HG03025 (cell line): ENCODE data around the gene PSMA7.
"Not testable (repeated sequence)": the region's sequence is repeated elsewhere in the genome, so short reads cannot be mapped to it uniquely, and the experiment has no call there.

ENCODE experiments used
- ATAC-seq: cut with Tn5 transposase; IDR thresholded peaks from one replicate; pipeline ENCODE4 v1.9.1; 2021; ENCODE audit warnings: mild to moderate bottlenecking, moderate library complexity; ENCODE audit not compliant: unreplicated experiment, low FRiP score

Gene PSMA7

DNA sequence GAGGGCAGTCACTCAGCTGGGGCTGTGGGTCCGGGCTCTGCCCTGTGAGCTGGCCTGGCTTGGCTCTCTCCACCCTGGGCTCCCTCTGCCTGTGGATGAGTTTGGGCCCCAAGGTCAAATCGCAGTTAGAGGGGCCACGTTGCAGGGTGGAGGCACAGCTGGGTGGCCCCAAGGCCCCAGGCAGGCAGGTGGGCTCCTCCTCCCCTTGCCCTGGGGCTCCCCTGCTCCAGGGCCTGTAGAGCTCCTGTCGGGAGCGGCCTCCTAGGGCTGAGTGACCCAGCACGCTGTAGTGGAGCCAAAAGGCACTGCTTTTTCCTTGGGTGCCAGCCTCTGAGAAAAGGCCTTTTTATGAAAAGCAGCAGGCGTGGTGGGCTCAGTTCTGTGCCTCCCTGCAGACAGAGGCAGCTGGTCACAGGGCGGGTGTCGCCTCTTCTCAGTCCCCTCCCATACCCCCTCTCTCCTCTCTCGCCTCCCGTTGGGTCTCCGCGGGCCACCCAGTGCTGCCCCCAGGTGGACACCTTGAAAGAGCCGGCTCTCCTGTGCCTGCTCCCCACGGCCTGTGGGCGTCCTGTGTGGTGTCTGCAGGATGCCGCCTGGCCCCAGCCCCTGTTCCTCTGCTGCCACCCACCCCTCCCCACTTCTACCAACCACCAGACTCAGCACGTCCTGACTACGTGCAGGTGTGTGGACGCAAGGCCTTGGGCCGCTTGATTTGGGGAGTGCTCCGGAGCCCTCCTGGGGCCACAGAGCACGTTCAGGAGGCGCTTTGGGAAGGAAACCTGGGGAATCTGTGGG is 13.6 kb upstream of the PSMA7 start:
- ATAC-seq, result no peak

DNA sequence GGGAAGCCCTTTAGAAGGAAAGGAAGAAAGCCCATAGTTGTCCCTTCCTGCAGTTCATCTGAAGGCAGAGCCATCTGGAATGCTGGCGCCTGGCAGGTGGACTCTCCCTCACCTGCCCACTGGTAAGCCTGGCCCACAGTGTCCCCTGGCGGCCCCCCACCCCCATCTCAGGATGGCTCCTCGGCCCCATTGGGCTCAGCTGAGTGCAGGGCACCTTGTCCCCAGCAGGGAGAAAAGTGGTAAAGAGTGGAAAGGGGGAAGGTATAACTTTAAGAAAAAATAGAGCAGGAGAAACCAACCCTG is 13.0 kb upstream of the PSMA7 start:
- no peak for ATAC-seq

DNA sequence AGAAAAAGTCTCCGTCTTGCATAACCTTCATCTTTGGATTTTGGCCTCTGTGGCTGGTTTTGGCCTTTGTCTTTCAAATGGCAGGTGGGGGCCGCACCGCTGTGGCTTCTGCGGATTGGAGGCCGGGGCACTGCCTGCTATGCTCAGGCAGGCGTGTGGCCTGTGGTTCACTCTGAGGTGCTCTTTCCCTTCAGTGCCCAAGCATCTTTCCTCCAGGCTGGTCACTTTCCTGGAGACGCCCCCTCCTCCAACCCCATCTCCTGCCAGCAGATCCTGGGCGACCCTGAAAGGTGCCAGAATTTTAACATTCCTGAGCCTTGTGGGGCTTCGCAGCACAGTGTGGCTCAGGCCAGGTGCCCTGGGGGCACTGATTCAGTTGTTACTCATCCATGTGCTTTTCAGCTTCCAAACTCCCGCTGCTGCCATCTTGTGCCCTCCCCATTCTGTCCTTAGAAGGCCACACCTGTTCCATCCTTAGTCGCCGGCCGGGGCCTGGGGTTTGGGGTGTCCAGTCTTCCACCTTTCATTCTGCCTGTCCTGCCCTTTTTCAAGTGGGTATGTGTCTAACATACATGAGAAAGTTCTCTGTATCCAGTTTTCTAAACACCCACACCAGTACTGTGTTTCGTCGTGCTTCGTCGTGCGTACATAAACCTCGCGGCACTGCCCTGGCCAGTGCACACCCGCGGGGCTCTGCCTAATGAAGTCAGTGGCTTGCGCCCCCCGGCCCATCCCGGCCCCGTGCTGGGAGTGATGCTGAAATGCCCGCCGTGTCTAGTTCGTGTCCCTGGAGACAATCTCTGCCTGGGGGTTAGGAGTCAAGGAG is 12.4 kb upstream of the PSMA7 start:
- no peak for ATAC-seq

DNA sequence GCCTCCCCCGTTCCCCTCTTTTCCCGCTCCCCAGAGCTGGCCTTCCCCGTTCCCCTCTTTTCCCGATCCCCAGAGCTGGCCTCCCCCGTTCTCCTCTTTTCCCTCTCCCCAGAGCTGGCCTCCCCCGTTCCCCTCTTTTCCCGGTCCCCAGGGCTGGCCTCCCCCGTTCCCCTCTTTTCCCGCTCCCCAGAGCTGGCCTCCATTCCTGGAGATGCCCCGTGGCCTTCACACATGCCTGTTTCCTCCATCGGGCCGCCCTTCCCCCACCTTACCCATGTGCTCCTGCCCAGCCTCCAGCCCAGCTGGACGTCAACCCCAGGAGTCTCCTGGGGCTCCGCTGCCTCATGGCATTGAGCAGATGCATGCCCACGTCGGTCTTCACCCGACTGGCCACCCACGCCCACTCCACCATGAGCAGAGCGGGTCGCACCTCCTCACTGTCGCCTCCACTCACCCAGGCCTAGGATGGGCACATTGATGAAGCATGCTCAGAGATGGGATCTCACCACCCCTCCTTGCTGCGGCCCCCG is 8.7 kb upstream of the PSMA7 start:
- no peak for ATAC-seq

DNA sequence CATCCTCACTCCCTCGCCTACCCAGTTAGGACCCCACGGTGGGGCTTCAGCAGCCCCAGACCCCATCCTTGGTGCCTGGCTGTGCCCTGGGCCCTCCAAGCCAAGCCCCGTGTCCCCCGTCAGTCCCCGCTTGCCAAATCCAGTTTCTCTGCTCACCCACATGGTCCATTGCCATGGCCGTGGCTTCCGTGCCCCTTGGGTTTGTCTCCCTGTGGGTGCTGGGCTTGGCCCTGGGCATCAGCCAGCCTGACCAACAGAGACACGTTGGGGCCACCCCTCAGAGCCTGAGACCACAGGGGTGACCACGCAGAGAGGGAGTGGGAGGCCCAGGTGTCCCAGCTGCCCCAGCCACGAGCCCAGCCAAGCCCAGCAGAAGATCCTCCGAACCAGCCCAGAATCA is 8.0 kb upstream of the PSMA7 start:
- ATAC-seq, result no peak

DNA sequence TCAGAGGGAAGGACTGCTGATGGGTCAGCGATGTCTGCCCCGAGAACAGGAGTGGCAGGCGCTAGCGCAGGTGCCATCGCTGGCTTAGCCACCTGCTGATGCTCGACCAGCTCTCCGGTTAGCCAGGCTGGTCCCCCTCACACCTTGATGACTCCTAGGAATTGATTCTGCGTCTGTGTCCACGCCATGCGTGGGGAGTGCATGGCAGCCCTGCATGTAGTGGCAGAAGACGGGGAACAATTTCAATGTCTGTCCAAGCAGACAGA is 7.0 kb upstream of the PSMA7 start:
- ATAC-seq, result no peak

DNA sequence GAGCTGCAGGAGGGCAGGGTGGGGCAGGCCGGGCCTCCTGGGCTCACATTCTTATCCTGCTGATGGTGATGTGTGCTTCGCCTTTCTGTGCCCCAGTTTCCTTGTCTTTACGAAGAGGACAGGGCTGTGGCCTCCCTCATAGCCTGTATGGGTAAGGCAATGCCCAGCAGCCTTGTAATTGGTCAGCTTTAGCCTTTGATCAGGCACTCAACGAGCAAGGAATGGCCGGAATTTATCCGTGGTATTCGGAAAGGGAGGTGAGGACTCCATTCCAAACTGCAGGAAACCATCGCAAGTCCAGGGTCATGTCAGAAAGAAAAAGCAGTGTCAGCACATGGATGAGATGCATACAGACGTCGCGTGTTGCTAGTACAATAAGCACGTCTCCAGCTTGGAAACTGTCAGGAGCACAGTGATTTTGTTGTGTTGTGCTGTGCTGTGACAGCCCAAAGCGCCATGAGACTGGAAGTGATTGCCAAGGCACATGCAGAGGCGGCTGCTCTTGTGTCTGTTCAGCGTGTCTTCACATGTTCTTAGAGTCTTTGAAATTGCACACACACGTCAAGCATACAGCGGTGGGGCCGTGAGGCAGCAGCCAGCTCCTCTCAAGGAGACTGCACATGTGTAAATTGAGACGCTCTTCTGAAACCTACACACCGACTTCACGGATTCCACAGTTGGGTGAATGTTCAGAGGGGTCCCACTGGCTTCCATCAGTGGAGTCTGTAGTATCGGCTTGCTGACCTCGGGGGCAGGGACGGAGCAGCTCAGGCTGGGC is 6.5 kb upstream of the PSMA7 start:
- no peak for ATAC-seq

DNA sequence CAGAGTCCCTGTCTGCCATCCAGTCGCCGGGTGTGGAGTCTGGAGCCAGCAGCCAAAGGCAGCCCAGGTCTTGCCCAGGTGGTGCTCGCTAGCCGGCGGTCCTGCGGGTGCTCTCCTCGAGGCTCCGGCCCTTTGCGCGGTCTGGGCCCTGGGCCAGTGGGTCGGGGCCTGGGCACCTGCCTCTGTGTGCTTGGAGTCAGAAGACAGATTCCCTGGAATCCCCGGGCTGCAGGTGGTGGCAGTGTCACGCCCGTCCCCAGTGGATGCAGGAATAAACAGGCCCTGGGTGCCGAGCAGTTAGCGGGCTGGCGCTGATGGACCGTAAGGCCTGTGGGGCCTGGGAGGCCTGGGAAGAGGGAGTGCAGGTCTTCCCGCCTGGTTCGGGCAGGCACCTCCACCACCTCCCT is 5.7 kb upstream of the PSMA7 start:
- ATAC-seq, result no peak

DNA sequence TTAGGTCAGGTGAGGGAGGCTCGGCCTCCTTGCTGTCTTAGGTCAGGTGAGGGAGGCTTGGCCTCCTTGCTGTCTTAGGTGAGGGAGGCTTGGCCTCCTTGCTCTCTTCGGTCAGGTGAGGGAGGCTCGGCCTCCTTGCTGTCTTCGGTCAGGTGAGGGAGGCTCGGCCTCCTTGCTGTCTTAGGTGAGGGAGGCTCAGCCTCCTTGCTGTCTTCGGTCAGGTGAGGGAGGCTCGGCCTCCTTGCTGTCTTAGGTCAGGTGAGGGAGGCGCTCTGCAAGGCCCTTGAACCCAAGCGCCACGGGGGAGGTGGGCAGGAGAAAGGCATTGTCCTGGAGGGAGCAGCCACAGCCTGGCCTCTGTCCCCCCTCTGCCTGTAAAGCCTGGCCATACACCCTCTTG is 5.2 kb upstream of the PSMA7 start:
- ATAC-seq, result not testable (repeated sequence)

DNA sequence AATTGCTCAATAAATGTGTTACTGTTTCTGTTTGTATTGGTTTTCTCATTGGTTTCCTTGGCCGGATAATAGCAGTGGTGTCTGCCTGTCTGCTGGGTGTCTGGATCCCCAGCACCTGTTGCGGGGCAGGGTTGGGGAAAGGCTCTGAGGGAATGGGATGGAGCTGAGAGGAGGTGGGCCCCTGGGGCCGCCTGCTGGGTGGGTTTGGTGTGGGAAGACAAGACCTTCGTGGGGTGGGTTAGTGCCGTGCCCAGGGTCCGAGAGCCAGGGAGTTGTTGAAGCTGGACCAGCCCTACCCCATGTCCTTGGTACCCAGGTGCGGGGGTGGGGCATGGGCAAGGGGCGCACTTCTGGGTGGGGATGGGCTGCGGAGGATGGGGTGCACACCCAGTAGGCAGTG is 4.3 kb upstream of the PSMA7 start:
- no peak for ATAC-seq

DNA sequence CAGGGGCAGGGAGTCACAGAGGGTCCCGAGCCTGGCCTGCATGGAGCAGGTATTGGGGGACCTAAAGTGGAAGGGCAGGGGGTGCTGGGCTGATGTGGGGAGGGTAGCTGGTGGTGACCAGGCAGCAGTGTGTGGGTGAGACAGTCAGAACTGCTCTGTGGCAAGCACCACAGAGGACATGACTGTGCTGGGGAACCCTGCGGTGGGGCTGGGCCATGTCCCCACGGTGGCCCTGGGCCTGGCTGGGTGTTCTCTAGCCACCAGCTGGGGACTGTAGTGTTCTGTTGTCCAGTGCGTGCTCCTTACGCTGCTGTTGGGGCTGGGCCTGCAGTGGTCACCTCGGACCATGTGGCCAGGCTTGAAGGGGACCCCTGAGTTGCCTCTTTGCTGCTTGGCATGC is 3.9 kb upstream of the PSMA7 start:
- ATAC-seq, result no peak

DNA sequence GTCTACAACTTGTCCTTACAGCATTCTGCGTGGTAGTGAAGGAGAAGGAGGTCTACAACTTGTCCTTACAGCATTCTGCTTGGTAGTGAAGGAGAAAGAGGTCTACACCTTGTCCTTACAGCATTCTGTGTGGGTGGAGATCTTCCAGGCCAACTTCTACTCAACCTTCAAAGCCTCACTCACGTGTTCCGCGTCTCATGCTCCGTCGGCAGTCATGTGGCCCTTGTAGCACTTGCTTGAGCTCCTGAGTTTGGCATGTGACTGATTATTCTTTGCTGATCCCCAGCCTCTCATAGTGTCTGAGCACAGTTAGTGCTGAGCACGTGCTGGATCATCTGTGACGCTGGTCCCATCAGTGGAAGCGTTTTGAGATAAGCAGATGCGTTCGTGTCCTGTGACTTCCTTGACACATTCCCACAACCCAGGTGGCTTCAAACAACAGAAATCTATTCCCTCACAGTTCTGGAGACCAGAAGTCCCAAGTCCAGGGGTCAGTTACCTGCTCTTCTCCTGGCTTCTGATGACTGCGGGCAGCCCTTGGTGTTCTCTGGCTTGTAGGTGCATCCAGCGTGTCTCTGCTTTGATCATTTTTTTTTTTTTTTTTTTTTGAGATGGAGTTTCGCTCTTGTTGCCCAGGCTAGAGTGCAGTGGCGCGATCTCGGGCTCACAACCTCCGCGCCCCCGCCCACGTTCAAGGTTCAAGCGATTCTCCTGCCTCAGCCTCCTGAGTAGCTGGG is 3.0 kb upstream of the PSMA7 start:
- no peak for ATAC-seq

DNA sequence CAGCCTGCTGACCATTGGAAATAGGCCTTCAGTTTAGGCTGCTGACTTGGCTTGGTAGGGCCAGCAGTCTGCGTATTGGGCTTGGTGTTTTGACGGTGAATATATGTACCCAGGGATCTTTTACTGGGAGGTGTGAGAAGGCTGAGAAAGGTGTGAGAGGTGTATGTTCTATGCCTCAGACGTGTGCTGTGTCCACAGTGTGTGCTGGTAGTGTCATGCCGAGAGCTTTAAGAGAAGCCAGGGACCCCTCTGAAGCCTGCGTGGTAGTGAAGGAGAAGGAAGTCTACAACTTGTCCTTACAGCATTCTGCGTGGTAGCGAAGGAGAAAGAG is 2.5 kb upstream of the PSMA7 start:
- ATAC-seq, result no peak

DNA sequence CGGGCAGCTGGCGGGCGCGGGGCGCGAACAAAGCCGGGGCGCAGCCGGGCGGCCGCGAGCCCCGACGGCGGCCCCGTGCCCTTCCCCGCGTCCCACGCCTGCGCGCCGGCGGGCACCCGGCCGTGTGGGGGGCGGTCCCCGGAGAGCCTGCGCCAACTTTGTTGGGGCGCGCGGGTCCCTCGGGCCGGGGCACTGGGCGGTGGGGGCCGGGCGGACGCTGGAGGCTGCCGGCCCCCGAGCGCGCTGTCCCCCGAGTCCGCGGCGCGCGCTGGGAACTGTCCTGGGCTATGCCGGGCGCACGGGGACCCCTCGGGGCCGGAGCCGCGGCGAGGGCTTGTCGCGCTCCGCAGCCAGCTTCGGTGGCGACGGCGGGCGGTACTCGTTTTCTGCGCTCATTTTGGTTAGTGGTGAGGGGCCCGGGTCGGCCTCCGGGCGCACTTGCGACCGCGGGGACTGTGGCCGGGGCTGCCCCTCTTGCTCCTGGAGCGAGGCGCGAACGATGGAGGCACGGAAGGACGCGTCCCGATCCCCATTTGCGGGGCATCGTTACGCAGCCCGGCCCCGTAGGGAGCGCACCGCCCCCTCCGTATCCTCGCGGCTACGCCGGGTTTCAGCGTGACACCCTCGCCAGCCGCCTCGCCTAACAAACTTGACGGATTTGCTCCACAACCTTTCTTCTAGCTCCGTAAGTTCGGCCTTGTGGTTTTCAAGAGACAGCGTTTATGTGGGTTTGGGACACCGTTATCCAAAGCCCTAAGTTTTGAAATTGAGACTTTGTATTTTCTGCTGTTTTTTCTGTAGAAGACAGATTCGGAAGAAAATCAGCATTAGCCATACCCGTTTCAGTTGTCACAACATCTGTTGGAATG is 997 bp upstream of the PSMA7 start:
- peak; percentile 24 for ATAC-seq

DNA sequence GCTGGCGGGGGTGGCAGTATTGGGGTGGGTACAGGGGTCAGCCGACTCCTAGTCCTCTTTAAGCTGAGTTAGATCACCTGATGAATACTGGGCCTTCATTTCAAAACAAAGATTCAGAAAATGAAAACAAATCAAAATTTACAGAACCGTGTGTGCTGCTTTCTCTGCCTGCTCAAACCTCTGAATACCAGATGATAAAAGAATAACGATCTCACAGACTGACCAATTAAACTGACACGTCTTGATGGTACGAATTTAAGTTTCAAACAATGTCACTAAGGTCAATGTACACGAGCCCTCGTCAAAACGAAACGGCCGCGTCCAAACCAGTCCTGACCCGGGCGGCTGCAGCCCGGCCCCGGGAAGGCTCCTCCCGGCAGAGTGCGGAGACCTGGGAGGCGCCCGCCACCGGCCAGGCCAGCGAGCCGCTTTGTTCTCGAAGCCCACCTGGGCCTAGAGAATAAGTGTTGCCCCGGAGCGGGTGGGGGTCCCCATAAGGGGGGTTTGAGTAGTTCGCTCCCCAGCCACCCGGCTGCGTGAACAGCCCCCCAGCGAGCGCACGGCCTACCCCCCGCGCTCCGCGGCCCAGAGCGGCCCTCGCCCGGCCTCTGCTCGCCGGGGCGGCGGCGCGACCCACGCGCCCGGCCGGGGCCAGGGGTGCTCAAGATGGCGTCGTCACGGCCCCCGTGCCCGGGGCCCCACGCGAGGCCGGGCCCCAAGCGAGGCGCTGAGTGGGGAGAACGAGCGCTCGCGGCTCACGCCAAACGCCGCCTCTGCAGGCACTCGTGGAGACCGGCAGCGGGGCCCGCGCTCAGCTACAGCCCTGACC is 728 bp downstream of the PSMA7 start:
- ATAC-seq, result peak; percentile 22

DNA sequence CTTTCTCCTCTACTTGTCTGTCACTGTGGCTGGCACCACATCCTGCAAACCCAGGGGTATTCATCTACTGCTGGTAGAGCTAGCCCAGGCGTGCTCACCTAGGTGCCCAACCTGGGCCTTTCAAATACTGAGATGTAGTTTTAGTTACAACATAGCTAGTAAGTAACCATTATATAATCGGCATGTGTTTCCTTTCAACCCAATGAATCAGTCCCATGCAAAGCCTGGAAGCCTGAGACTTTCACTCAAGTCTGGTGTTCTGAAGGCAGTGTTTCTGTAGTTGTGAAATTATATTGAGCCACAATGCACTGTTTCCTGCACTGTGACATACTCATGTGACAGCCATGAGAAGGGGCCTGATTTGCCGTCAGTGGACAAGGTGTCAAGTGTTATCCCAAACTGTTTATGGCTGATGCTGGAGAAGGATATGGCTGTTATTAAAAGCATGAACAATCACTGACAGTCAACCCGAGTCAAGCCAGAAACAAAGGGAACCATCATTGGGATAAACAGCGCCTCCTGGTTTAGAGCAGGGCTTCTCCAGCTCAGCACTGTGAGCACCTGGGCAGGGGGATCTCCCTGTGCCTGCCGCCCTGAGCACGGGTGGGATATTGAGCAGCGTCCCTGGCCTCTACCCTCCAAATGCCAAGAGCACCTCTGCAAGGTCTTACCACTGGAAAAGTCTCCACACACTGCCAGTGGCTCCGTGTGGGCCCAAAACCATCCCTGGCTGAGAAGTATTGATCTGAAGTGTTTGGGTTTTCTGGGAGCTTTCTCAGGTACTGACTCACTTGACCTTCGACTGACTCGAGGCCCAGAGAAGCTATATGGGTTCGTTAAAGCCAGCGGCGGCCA is 1.6 kb downstream of the PSMA7 start:
- no peak for ATAC-seq

DNA sequence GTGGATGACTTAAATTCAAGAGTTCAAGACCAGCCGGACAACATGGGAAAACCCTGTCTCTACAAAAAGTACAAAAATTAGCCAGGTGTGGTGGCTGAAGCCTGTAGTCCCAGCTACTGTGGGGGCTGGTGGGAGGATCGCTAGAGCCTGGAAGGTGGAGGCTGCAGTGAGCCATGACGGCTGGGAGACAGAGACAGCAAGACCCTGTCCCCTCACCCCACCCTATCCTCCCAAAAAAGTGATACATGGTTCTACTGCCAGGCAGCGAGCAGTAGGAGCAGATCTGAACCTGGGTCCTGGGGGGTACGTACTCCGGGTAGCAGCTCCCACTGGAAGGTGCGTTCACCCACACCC is 2.2 kb downstream of the PSMA7 start:
- no peak for ATAC-seq

DNA sequence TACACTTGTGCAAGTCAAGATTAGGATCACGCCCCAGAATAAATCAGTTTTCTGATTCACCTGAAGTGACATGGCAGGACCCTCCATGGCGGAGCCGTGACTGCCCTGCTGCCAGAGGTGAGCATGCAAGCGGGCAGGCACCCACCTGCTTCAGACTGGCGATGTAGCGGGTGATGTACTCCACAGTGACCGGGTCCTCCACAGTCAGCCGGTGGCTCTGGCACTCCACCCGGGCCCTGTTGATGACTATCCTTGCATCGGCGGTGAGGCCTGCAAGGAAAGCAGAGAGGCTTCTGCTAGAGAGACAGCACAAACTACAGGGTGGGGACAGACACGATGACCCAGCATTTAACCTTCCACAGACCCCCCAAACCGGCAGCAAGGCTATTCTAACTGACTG is 3.6 kb downstream of the PSMA7 start:
- ATAC-seq, result no peak
